HG03097 (cell line): Measurements from ENCODE around the gene MAPKAP1.

Experiments
- ATAC-seq: cut with Tn5 transposase; IDR thresholded peaks from one replicate; pipeline ENCODE4 v1.9.1; 2021; ENCODE audit not compliant: unreplicated experiment, low FRiP score

MAPKAP1 gene

DNA sequence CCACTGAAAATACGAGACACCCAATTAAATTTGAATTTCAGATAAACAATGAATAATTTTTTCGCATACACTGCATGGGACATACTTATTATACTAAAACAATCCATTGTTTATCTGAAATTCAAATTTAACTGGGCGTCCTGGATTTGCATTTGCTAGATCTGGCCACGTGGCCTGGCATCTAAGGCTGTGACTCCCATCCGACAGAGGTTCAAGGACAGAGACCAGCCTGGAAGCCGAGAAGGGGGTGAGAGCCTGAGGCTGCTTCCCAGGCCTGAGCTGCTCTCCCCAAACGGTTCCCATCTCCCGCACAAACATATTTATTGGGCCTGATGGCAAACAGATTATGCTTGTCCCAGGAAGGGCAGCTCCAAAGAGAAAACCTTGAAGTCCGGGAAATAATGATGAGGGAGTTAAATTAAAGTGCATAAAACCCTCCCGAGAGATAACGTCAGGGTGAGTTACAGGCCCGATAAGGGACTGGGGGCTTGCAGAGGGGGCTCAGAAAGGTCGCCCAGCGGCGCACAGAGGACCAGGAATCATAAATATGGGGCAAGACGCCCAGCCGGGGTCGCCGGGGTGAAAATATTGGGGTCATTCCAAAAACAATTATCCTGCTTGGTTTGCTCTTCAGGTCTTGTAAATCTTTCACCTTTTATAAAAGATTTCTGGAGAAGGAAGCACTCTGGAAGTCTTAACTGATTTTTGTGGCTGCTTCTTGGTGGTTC, 281.7 kb downstream of the MAPKAP1 start:
- no peak for ATAC-seq

DNA sequence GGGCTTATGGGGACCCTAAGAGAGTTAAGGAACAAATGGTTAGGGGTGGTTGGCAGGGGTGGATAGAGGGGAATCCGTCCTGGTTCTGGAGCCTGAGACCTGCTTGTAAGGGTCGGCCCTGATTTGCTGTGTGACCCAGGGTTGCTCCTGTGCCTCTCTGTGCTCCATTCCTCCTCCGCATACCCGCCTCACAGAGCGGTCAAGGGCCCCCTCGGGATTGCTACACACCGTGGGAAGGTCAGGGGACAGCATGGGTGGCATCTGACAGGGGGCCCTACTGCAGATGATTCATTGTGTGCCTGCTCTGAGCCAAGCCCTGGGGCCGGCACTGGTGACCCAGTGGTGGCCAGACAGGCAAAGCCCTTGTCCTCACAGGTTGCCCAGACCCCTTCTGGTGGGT, 283.0 kb downstream of the MAPKAP1 start:
- ATAC-seq, result no peak

DNA sequence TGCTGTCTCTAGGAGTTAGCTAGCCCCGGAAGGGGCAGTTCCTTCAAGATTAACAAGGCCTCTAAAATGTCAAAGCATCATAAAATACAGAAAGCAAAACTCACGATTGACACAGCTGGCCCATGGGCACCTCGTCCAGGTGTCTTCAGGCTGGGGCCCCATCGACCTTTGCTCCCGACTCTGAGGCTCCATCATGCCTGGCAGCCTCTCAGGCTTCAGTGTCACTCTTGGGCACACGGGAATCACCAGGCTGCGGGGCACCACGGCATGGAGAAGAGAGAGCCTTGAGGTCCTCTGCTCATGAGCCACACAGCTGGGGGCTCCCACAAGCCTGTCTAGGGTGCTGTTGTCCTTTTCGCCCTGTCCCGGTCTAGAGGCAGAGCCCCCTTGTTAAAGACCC, 284.2 kb downstream of the MAPKAP1 start:
- no peak for ATAC-seq

DNA sequence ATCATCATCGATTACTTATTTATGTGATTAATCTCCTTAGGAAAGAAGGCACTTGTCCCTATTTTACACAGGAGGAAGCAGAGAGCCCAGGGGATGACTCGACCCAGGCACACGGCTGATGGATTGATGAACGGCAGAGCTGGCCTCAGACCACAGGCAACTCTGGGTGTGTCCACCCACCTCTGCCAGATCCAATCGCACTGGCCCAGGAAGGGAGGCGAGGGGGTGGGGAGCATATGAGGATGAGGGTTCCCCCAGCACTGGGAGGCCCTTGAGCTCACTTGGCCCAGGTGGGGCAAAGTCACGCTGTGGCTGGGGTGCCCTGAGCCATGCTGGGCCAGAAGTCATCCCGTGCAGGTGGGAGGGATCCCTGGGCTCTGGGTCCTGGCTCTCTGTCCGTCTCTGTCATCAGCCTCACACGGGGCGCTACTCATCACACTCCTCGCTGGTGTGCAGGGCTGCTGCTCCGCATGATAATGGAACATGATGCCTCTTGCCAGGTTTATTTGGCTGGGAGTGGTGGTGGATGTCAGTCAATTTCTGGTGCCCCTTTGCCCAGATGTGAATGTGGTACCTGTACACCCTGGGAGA, 285.3 kb downstream of the MAPKAP1 start:
- no peak for ATAC-seq

DNA sequence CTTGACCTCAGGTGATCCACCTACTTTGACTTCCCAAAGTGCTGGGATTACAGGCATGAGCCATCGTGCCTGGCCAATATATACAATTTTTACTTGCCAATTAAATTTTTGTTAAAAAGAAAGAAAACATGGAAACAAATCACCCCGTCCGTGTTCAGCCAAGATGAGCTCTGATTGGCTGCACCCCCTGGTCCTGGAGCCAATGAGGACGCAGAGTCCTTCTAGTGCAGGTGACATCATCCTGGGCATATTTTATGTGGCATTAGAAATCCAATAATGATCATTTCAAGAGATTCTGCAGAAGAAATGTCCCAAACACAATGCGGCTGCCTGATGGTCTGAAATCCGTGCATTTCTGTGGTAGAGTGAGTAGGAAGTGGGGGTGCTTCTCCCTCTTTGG, 285.8 kb downstream of the MAPKAP1 start:
- ATAC-seq, result no peak

DNA sequence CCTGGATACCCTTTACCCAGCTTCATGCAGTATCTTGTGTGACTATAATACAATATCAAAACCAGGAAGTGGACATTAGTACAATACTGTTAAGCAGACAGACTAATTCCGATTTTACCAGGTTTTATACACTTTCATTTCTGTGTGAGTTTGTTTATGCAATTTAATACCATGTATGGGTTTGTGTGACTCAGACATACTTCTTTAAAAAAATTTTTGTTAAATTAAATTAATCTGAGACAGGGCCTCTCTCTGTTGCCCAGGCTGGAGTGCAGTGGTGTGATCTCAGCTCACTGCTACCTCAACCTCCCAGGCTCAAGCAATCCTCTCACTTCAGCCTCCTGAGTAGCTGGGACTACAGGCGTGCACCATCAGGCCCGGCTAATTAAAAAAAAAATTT, 288.6 kb downstream of the MAPKAP1 start:
- no peak for ATAC-seq

DNA sequence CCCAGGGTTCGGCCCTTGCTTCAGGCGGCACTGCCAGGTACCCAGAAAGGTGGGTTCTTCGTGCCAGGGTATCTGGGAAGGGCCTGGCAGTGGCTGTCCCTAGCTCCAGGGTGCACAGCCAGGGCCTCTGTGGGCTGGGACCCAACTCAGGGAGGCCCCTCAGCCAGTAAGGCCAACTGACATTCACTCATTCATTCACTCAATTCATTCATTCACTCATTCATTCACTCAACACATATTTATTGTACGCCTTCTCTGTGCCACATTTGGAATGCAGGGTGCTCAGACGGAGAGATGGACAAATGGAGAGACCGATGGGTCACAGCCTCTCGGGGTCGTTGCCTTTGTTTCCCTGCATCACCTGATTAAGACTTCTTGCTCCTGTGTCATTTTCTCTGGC, 290.5 kb downstream of the MAPKAP1 start:
- no peak for ATAC-seq

DNA sequence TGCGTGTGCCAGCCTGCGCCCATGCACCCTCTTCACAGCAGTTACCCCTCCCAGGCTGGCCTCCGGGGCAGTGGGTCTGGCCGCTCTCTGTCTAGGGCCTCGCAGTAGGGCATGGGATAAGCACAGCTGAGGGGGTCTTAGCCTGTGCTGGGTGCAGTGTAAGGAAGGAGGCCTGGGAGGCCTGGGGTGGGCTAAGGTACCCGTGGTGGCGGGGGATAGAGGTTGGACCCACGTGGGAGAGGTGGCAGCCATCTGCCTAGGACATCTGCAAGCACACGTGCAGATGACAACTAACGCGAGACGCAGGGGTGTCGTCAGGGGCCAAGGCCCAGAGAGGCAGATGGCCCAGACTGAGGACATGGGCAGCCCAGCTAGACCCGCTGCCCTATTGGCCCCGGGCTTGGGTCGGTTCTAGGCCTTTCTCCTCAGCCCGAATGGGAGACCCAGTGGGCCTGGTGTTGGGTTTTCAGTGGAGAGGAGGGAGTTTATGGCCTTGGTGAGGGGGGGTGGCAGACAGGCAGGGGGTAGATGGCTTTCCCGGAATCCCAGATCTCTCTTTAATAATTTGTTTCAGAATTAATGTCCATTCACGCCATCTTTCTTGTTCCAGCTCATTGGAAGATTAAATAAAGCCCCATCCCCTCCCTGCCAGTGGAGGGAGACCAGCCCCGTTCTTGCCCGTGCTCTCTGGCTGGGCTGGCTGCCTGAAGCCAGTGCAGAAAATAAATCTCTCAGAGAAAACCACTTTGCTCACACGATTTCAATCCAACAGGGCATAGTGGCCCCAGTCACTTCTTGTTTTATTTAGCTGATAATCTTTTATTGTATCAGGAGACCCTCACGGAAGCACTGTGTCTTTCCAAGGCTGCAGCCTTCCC, 291.2 kb downstream of the MAPKAP1 start:
- ATAC-seq, result no peak

DNA sequence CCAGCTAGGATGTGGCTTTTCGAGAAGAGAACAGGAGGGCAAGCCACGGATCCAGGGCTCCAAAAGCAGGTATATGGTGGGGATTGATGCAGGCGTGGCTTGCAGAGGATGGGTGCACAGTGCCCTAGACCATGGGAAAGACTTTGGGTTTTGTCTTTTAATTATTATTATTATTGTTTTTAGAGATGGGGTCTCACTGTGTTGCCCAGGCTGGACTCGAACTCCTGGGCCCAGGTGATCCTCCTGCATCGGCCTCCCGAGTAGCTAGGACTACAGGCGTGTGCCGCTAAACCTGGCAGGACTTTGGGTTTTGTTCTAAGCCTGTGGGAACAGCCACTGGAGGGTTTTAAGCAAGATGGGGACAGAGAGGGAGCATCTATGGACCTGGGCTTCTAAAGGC, 293.4 kb downstream of the MAPKAP1 start:
- no peak for ATAC-seq

DNA sequence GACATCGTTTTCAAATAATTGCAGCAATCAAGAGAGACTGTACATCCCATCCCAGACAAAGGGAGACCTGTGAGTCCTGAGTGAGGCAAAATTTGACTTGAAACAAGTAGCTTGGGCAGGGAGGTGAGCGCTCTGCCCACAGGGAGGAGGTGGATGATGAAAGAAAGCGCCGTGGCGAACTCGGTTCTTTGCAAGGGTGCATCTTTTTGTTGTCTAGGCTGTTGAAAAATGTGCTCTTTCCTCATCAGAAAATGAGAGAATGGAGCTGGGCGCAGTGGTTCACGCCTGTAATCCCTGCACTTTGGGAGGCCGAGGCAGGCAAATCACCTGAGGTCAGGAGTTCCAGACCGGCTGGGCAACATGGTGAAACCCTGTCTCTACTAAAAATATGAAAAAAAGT, 294.8 kb downstream of the MAPKAP1 start:
- ATAC-seq, result no peak

DNA sequence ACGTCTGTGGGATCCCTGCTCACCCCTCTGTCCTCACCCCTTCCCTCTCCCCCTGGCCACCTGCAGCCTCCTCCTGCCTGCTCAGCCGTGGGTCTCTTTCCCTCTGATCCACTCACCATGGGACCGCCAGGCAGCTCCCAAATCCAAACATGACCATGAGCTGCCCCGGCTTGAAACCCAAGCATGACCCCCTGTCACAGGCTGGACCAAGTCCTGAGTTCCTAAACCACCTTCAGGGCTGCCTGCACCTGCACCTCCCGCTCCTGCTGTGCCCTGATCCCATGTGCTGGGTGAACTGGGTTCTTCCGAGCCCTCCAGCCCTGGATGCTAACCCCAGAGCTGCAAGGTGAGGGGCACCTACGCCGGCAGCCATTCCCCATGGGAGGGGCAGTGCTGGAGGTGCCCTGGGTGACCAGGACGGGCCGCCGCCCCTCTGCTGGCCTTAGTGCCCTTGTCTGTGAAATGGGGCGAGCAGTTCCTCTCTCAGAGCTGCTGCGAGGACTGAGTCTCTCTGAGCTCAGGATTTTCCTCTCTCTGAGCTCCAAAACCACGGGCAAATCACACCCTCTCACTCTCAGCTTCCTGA, 295.7 kb downstream of the MAPKAP1 start:
- ATAC-seq, result no peak

DNA sequence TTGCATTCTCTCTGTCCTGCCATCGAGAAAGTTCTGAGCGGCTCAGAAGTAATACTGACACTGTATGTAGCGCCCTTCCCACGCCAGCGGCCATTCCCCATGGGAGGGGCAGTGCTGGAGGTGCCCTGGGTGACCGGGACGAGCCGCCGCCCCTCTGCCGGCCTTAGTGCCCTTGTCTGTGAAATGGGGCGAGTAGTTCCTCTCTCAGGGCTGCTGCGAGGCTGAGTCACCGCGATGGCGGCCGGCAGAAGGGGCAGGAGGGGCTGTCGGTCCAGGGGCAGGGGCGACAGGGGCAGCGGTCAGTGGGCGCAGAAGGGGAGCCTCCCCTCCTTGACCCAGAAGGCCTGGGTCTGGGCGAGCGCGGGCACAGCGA, 296.5 kb downstream of the MAPKAP1 start:
- ATAC-seq, result no peak

DNA sequence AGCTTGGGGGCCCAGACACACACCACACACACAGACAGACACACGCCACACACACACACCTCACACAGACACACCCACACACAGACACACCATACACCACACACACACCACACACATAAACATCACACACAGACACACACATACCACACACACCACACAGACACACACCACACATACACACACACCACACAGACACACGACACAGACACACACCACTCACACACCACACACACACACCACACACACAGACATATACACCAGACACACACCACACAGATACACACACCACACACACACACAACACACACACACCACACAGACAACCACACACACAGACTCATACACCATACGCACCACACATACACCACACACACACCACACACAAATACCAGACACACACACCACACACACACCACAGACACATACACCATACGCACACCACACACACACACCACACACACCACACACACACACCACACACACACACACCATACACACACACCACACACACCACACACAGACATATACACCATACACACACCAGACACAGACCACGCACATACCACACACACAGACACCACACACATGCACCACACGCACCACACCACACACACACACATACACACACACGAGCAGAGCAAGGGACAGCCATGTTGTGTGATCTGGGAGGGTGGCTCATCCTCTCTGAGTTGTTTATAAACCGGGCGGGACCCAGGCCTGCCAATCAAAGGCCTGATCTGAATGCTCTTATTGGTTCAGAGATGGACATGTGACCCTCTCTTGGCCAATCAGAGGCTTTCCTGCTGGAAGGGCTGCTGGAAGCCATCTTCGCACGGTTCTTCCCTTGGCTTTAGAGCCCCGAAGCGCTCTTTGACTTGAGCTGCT, 297.1 kb downstream of the MAPKAP1 start:
- ATAC-seq, result no peak

DNA sequence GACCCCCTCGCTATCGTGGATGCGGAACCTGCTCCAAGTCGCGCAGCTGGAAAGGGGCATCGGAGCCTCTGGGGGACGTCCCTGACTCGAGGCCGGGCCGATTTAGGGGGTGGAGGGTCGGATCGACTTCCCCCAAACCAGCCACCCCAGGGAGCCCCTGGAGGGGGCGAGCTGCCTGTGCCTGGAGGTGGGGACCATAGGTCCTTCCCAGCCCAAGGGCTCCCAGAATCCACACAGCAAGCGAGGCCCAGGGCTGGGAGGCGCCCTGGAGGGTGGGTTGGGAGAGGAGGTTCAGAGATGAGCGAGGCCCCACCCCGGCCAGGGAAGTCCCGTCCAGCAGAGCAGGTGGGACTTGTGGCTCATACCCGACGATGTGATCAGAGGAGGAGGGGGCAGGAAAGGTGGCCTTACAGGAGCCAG, 297.8 kb downstream of the MAPKAP1 start:
- ATAC-seq, result no peak

DNA sequence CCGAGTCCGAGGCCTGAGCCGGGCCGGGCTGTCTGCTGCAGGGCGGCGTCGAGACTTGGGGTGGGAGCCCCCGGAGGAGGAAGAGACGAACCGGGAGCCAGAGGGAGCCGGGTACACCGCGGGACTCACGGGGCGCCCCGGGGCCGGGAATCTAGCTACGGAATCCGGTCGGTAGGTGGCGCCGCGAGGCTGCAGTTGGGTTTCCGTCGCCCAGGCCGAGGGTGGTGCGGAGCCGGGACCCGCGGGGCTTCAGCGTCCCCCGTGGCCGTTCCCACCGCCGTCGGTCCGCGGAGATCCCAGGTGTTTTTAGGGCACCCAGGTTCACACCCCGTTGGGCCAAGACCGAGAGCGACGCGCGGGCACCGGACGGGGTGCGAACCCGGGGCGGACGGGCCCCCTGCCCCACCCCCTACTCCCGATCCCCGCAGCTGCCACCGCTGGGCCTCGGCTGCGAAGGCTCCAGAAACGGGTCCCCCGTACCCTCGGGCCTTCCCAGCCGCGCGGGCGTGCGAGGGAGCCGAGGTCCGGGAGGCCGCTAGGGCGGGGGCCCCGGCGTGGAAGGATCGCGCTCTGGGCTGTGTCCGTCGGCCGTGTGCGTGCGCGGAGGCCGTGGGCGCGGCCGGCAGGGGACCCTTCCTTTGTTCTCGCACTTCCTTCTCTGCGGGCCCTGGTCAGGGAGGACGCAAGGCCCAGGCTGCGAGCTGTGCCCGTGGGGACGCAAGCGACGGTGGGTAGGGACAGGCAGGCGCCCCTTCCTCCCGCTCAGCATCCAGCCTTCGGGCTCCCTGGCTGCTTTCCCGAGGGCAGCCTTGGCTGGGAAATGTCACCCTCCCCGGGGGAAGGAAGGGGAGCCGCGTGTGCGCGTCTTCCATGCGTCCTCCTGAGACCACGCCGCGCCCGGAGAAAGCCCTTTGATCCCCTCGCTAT, 298.8 kb downstream of the MAPKAP1 start:
- ATAC-seq, result no peak

DNA sequence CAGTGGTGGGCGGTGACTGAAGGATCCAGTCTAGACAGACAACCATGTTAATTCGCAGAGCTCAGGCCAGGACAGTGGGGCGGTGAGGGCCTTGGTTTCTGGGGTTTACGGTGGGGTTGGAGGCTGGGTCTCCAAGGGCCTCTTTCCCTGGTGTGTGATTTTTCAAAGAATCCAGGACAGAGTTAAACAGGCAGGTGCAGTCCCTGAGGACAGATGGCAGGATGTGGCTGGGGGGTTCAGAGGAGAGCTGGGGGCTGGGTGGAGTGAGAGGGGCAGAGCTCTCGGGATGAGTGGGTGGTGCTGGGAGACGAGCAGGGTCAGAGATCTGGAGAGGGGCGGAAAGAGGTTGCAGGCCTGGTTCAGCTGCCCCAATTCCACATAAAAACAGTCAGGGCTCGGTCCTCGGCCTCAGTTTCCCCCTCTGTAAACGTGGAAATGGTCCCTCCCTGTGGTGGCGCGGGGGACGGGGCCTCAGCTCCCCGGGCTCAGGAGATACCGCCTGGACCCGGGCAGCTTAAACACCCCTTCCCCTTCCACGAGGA, 299.5 kb downstream of the MAPKAP1 start:
- no peak for ATAC-seq

DNA sequence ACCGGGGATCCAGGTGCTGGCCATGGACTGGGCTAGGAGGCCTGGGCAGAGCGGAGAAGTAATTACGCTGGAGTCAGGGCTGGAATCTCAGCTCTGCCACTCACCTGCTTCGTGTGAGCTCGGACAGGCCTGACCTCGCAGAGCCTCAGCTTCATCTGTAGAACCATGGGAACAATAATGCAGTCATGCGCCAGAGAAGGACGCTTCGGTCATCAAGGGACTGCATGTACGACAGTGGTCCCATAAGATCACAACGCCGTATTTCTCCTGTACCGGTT, 300.3 kb downstream of the MAPKAP1 start:
- no peak for ATAC-seq

DNA sequence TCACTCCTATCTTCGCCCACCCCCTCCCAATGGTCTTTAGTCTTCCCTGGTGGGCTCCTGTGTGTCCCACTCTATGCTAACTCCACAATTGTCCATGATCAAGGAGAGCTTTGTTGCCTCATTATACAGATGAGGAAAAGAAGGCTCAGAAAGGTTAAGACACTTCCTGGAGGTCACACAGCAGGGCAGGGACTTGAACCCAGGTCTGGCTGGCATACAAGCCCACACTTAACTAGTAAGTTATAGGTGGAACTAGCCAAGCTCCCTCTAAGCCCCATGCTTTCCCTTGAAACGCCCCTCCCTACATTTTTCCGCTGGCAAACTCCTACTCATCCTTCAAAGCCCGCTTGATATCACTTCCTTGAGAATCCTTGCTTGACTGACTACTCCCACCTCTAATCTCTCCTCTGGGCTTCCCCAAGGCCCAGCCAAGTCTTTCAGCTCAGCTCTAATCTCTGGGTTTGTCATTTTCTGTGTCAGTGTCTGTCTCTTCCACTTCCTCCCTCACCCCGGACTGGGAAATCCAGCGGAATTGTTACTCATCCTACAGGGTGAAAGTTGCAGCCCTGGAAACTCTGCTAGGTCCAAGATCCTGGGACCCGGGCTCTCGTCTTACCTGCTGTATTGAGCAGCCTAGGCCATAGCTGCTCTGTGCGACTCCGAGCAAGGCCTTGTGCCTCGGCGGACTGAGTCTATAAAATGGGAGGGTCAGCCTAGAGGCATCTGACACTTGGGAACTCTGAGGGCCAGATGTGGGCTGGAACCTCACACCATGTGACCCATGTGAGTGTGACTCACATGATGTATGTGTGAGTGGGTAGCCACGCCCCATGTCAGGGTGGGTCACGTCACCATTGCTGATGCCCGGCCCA, 300.8 kb downstream of the MAPKAP1 start:
- no peak for ATAC-seq
